ENCODE data around the gene RDX. TPM values are rescaled to one million over a fixed set of nuclear protein-coding genes. Genes with fewer than 3 reads are reported as not detected.
"Not testable (repeated sequence)": the region's sequence is repeated elsewhere in the genome, so short reads cannot be mapped to it uniquely, and the experiment has no call there.

Gene RDX
- total RNA-seq, 1 experiment from 2014 or later = 67.6 TPM

DNA sequence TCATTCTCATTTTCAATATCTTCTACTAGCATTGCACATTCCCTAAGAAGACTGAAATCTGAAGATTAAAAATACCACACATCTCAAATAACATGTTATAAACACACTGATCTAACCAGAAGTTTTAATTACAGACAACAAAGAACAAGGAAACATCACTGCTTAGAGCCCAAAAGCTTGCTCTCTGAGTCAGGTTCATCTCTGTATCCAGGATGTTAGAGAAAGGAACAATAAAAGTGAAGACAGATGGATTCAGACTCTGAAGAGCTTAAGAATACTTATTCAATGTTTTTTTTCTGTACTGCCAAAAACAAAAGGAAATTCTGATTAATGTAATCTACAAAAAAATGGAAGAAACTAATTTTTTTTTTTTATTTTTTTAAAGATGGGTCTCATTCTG lies 16.5 kb downstream of the RDX start:
- DNase-seq (ENCODE audit: low read depth) = no peak

DNA sequence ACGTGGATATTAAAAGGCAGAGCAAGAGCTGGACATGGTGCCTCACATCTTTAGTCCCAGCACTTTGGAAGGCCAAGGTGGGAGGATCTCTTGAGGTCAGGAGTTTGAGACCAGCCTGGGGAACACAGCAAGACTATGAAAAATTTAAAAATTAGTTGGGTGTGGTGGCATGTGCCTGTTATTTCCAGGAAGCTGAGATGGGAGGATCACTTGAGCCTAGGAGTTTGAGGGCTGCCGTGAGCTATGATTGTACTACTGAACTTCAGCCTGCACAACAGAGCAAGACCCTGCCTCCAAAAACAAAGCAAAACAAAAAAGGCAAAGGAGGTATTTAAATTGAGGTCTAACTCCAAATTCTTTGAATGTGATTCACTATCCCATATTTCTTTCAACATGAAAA lies 23.5 kb downstream of the RDX start:
- DNase-seq (ENCODE audit: low read depth) = no peak

DNA sequence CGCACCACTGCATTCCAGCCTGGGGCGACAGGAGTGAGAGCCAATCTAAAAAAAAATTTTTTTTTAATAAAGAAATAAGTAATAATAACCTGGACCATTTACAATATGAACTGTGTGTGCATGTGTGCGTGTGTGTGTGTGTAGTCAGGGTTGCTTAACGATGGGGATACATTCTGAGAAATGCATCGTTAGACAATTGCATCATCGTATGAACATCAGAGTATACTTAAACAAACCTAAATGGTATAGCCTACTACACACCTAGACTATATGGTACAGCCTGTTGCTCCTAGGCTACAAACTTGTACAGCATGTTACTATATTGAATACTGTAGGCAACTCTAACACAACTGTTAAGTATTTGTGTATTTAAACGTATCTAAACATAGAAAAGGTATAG lies 26.4 kb downstream of the RDX start:
- DNase-seq (ENCODE audit: low read depth) = no peak

GRCh38 chr11:110268441-110268840 lies 28.0 kb downstream of the RDX start:
- DNase-seq (ENCODE audit: low read depth) = no peak

GRCh38 chr11:110262072-110262403 lies 34.4 kb downstream of the RDX start:
- no peak for DNase-seq (ENCODE audit: low read depth)

DNA sequence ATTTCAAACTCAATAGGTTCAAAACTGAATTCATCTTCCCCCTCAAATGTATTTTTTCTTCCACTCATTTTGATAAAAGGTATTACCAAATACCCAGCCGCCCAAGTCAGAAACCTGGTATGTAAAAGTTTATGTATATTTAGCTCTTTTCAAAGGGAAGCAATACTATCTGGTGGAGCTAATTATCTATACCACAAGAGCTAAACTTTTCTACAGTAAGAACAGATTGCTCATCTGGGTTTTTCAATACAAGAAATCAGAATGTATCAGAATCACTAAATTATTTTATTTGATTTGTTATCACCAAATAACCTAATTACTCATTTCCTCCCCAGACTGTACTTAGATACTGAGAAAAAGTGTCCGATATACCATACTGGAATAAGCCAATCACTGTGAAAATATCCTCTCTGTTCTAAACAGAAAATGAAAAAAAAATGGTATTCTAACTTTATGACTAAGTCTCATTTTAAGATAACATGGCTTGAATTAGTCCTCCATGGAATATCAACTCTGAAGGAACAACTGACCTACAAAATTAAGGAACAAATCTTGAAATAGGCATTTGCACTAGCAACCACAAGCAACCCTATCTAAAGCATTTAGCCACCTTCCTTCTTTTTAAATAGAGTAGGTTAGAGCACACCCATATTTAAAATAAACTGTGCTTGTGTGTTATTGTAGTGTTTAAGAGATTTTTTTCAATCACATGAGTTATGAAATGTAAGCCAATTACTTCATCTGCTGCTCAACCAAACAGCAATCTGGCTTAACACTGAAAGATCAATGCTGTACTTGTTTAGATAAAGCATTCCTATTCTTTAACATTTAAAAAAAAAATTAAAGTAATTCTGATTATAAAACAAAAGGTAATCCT lies 35.0 kb downstream of the RDX start:
- DNase-seq (ENCODE audit: low read depth) = no peak

GRCh38 chr11:110253525-110253924 lies 42.9 kb downstream of the RDX start:
- DNase-seq (ENCODE audit: low read depth) = no peak

- peak; percentile 76 for DNase-seq (ENCODE audit: low read depth)
Measured at GRCh38 chr11:110251836-110252235, 44.6 kb downstream of the RDX start.

DNA sequence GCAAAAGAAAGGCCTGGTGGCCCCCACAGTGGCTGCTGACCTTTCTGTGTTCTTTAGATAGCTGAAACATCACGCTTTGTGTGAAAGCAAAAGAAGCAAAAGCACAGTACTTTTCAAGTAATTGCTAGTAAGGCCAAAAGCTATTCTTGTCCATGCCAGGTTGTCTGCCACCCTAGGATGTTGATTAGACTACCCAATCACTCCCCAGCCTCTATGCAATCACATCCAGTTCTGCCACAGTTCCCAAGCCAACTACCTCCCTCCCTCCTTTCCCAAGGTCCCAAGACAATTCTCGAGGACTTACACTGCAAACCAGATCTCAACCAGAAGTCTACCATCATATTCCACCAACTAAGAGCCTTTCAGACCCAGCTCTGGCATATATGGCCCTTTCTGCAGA lies 46.2 kb downstream of the RDX start:
- DNase-seq (ENCODE audit: low read depth) = no peak

DNA sequence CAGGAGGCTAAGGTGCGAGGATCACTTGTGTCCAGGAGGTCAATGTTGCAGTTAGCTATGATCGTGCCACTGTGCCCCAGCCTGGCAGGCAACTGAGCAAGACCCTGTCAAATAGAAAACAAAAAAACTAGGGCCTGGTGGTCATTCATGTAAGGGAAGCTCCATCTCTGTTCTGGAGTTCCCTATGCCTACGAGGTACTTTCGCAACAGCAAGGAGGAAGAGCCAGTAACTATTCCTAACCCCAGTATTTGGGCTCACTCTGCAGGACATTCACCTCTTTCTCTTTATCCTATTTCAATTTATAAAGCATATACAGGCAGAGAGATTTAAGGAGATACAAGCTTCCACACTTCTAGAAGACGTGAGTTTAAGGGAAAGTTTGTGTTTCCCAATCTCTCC lies 46.6 kb downstream of the RDX start:
- DNase-seq (ENCODE audit: low read depth) = no peak

GRCh38 chr11:110249066-110249465 lies 47.3 kb downstream of the RDX start:
- no peak for DNase-seq (ENCODE audit: low read depth)

GRCh38 chr11:110243791-110244190 lies 52.6 kb downstream of the RDX start:
- no peak for DNase-seq (ENCODE audit: low read depth)

GRCh38 chr11:110242746-110243145 lies 53.7 kb downstream of the RDX start:
- DNase-seq (ENCODE audit: low read depth) = no peak

DNA sequence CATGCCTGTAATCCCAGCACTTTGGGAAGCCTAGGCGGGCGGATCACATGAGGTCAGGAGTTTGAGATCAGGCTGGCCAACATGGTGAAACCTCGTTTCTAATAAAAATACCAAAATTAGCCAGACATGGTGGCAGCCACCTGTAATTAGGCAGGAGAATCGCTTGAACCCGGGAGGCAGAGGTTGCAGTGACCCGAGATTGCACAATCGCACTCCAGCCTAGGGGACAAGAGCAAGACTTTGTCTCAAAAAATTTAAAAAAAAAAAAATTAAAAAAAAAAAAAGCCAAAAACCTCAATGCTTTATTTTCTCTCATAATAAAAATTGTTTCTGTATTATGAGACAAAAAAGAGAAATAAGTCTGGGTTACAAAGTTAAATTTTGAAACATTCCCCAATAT lies 54.2 kb downstream of the RDX start:
- DNase-seq (ENCODE audit: low read depth) = no peak

DNA sequence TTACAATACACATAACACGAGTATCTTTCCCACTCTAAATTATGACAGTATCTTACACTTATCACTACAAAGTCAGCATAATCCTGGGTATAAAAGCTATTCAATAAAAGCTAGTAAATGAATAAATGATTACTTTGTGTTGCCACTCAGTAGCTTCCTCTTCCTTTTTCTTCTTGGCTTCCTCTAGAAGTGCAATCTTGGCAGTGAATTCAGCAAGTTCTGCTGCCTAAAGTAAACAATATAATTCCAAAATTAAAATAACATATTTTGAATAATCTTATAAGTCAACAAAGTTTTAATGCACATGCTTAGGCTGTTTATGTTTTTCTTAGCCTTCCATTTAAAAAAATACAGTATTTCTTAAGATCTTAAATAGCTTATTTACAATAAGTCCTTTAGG lies 60.4 kb downstream of the RDX start:
- DNase-seq (ENCODE audit: low read depth) = no peak

DNA sequence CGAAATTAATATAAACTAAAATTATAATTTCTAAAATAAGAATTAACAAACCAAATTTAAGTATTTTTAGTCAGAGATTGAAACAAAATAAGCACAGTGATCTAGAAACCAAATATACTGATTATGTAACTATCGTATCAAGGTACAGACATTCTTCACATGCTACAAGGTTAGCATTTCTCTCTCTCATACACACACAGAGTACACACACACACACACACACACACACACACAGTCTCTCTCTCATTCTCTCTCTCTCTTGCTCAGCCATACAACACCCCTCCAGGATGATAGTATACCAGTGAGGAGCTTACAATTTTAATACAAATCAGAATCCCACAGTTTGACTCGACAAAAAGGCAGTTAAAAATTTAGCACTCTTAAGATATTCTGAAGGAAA lies 66.0 kb downstream of the RDX start:
- DNase-seq (ENCODE audit: low read depth) = no peak

DNA sequence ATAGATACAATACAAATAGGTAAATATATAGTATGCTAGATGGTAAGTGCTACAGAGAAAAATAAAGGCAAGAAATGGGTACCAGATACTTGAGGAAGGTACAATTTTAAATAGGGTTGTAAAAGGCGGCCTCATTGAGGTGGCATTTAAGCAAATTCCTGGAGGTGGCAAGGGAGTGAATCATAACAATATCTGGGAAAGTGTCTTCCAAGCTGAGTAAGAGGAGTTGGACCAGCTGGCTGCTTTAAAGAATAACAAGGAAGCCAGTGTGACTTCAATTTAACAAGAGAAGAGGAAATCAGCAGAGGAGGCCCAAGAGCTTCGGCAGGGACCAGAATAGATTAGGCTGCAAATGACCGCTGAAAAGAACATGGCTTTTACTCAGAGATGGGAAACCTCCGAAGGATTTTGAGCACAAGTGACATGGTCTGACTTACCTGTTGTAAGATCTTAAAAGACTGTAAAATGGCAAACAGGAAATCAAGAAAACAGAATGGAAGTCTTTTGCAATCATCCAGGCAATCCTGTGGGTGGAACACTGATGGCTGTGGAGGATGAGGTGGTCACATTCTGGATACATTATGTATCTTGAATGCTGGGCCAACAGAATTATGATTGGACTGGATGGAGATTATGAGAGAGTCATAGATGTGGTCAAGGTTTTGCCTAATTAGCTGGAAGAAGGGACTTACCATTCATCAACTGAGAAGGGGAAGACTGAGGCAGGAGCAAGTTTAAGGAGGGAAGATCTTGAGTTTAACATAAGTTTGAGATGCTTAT lies 77.2 kb downstream of the RDX start:
- peak; percentile 44 for DNase-seq (ENCODE audit: low read depth)

DNA sequence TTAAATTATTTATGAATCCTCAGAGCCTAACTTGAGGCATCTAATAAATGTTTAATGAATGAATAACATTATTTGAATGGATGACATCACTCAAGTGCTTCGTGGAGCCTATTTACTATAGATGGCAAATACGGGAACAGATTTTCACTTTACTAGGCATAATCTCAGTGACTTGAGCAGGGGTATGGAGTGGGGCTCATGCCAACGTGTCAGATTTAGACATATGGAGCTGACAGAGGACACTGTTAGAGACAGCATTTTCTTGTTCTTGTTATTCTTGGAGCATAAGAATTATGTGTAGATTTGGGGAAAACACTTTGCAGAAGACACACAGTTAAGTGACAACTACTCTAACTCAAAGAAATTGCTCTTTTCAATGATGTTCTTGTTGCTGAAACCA lies 78.5 kb downstream of the RDX start:
- DNase-seq (ENCODE audit: low read depth) = no peak

- DNase-seq (ENCODE audit: low read depth) = no peak
Measured at GRCh38 chr11:110217223-110217877, 79.1 kb downstream of the RDX start.

DNA sequence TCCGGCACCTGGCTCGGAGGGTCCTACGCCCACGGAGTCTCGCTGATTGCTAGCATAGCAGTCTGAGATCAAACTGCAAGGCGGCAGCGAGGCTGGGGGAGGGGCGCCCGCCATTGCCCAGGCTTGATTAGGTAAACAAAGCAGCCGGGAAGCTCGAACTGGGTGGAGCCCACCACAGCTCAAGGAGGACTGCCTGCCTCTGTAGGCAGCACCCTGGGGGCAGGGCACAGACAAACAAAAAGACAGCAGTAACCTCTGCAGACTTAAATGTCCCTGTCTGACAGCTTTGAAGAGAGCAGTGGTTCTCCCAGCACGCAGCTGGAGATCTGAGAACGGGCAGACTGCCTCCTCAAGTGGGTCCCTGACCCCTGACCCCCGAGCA lies 87.1 kb downstream of the RDX start:
- not testable (repeated sequence) for DNase-seq (ENCODE audit: low read depth)

DNA sequence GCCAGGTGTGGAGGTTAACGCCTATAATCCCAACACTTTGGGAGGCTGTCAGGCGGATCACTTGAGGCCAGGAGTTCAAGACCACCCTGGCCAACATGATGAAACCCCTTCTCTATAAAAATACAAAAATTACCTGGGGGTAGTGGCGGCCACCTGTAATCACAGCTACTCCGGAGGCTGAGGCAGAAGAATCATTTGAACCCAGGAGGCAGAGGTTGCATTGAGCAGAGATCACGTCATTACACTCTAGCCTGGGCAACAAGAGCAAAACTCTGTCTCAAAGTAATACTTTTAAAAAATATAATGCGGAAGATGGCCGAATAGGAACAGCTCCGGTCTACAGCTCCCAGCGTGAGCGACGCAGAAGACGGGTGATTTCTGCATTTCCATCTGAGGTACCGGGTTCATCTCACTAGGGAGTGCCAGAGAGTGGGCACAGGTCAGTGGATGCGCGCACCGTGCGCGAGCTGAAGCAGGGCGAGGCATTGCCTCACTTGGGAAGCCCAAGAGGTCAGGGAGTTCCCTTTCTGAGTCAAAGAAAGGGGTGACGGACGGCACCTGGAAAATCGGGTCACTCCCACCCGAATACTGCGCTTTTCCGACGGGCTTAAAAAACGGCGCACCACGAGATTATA lies 87.6 kb downstream of the RDX start:
- not testable (repeated sequence) for DNase-seq (ENCODE audit: low read depth)

GRCh38 chr11:110207123-110207522 lies 89.3 kb downstream of the RDX start:
- no peak for DNase-seq (ENCODE audit: low read depth)
